BE2C (cell line): ENCODE data around the gene WDR35.

Experiments
- DNase-seq: peaks from one replicate; pipeline ENCODE4 v3.0.0-alpha.2; 2020
- H3K27me3 ChIP-seq: fragments of 250-450 bp; sonication (Bioruptor Pico); 2 replicates; pipeline ENCODE4 v1.5.1; 2020; ENCODE audit warnings: mild to moderate bottlenecking
- H3K36me3 ChIP-seq: fragments of 250-450 bp; sonication (Bioruptor Pico); 2 replicates; pipeline ENCODE4 v1.5.1; 2020; ENCODE audit warnings: mild to moderate bottlenecking
- H3K4me1 ChIP-seq: fragments of 250-450 bp; sonication (Bioruptor Pico); 2 replicates; pipeline ENCODE4 v1.5.1; 2020
- H3K4me3 ChIP-seq: 2 replicates; pipeline ENCODE4 v1.5.1; 2011; ENCODE audit warnings: low read depth, low read length
- H3K9me3 ChIP-seq: fragments of 250-450 bp; sonication (Bioruptor Pico); 2 replicates; pipeline ENCODE4 v1.5.1; 2020
- TF ChIP-seq, protein P1 (sequence below): IDR thresholded peaks from 2 replicates; pipeline ENCODE4 v1.5.1; 2012; ENCODE audit warnings: mild to moderate bottlenecking, low read depth, low read length

Gene WDR35

DNA sequence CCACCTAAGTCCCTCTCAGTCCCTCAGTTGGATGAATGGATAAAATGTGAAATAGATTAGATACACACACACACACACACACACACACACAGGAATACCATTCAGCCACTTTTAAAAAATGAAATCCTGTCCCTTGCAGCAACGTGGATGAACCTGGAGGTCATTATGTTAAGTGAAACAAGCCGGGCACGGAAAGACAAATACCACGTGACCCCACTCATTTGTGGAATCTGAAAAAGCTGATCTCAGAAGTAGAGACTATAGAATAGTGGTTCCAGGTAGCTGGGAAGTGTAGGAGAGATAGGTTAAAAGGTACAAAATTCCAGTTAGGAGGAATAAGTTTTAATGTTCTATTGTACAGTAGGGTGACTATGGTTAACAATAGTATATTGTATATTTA is 119.1 kb downstream of the WDR35 start:
- TF ChIP-seq, protein P1, sequence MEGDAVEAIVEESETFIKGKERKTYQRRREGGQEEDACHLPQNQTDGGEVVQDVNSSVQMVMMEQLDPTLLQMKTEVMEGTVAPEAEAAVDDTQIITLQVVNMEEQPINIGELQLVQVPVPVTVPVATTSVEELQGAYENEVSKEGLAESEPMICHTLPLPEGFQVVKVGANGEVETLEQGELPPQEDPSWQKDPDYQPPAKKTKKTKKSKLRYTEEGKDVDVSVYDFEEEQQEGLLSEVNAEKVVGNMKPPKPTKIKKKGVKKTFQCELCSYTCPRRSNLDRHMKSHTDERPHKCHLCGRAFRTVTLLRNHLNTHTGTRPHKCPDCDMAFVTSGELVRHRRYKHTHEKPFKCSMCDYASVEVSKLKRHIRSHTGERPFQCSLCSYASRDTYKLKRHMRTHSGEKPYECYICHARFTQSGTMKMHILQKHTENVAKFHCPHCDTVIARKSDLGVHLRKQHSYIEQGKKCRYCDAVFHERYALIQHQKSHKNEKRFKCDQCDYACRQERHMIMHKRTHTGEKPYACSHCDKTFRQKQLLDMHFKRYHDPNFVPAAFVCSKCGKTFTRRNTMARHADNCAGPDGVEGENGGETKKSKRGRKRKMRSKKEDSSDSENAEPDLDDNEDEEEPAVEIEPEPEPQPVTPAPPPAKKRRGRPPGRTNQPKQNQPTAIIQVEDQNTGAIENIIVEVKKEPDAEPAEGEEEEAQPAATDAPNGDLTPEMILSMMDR = no peak
- Histone ChIP-seq H3K27me3 (no peaks in the 10 kb centered on the region), H3K36me3 (no peaks in the 10 kb centered on the region), H3K4me3 (no peak overlapping the region), H3K9me3 (no peaks in the 10 kb centered on the region), H3K4me1 (no peaks in the 10 kb centered on the region)
- no peak for DNase-seq

DNA sequence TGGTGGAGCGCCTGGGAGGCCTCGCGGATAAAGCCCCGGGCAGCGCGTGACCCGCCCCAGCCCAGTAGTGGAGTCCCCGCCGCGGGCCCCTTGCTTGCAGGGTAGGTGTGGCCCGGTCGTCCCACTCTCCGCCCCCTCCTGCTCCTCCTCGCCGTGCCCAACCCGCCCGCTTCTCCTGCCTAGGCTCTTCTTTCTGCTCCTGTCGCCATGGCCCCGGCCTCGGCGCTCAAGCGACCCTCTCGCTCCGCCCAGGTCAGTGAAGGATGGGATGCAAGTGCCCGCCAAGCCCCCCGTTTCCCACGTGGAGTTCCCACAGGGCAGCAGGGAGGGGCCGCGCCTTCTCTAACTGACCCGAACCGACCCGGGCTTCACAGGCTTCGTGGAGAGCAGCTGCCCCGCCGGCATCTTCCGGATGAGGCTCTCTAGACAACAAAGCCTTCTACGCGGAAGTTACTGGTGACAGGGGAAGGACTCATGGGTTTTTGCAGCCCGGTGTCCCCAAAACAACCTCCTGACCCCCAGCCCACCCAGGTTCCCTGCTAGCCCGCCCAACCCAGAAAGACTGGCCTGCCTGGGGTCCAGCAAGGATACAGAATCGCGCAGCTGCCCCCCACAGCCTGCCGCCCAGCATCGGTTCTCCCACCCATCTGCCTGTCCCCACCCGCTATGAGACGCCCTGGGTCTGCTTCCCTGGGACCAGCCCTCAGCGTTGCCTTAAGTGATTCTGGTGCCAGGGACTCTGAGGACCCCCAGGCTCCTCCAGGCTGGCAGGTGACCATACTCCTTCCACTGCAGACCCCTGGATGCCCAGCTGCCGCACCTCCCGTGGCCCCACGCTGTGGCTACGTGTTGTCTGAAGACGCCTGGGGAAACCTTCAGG is 121.0 kb downstream of the WDR35 start:
- Histone ChIP-seq H3K4me3 (peak overlapping the region; percentile 38), H3K9me3 (no peaks in the 10 kb centered on the region), H3K27me3 (no peaks in the 10 kb centered on the region), H3K4me1 (no peaks in the 10 kb centered on the region), H3K36me3 (no peaks in the 10 kb centered on the region)
- TF ChIP-seq, protein P1 = no peak
- peak; percentile 24 for DNase-seq

DNA sequence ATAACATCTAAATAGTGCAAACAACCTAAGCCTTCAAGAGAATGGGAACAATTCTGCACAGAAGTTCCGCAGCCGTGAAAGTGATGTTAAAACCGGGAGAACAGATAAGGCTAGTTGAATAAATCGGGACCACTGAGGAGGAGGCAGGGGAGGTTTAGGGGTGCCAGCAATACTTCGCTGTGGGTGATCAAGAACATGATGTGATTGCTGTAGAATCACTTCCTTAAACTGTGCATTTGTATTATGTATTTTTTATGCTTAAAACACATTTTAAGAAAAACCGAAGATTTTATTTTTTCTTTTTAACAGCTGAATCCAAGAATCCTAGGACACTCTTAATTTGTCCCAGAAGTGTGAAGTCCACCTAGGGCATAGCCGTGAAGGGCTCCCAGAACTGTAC is 121.7 kb downstream of the WDR35 start:
- Histone ChIP-seq H3K36me3 (no peaks in the 10 kb centered on the region), H3K4me1 (no peaks in the 10 kb centered on the region), H3K9me3 (no peaks in the 10 kb centered on the region), H3K27me3 (0 out of 2 replicates have a peak, but pooled peaks cover under 1% of the 10 kb centered on the region), H3K4me3 (peak overlapping the region; percentile 18; the same call in 1 of the 2 replicates)
- no peak for DNase-seq
- TF ChIP-seq, protein P1 = no peak

DNA sequence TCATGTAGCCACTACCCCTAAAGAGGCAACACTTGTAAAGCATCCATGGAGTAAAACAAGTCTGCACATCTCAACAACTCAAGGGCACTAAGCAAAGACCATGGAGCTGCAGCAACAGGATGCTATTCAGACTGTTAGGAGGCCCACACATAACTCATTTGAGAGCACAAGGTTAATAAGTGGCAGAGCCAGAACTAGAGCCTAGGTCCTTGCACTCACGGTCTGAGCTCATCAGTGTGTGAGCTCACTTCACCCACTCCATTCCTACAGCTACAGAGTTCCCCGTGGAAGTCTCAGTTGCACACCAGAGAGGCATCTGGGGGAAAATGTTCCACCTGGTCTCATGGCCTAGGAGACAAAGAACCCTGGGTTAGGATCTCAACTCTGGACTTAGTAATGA is 123.1 kb downstream of the WDR35 start:
- H3K9me3 ChIP-seq = no peaks in the 10 kb centered on the region
- H3K27me3 ChIP-seq = peaks cover 6% of the 10 kb centered on the region
- no peaks in the 10 kb centered on the region for H3K4me1 ChIP-seq
- no peaks in the 10 kb centered on the region for H3K36me3 ChIP-seq
- TF ChIP-seq, protein P1 = no peak
- H3K4me3 ChIP-seq = no peak overlapping the region
- DNase-seq = no peak

DNA sequence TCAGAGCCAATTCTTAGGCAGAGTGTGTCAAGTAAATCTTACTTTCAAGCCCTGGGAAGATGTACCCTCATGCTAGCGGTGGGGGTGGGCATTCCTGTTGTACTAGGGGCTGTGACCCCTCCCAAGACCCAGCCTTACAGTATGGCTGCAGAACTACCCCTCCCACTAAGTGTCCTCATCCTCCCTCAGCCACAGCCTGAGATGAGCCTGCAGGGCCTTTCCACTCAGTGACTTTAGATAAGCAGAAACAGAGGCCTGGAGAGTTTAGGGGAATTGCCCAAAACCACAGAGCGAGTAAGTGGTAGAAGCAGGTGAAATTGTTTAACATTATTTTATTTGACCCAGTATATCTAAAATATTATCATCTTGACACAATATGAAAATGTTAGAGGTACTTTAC is 124.8 kb downstream of the WDR35 start:
- TF ChIP-seq, protein P1 = no peak
- Histone ChIP-seq H3K9me3 (no peaks in the 10 kb centered on the region), H3K4me1 (no peaks in the 10 kb centered on the region), H3K27me3 (peaks cover 6% of the 10 kb centered on the region), H3K36me3 (no peaks in the 10 kb centered on the region), H3K4me3 (no peak overlapping the region)
- DNase-seq = no peak

DNA sequence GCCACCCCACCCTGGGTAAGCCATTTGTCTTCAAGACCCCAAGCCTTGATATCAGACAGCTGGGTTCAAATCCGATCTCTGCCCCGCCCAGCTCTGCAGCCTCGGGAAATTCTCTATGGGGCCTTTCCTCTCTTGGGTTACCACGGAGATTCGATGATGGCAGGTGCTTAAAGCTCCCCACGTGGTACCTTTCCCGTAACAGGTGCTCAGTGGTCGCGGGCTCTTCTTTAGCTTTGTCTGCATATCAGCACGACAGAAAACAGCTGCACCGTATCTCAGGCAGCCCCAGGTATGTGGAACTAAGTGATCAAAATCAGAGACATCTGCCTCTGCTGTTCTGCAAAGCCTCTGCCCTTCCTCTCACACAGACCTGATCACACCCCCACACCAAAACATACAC is 125.5 kb downstream of the WDR35 start:
- no peak for DNase-seq
- no peaks in the 10 kb centered on the region for H3K36me3 ChIP-seq
- TF ChIP-seq, protein P1 = no peak

More for the DNA sequence above, 125.5 kb downstream of the WDR35 start:
- Histone ChIP-seq H3K27me3 (peaks cover 6% of the 10 kb centered on the region), H3K4me1 (no peaks in the 10 kb centered on the region), H3K4me3 (no peak overlapping the region), H3K9me3 (no peaks in the 10 kb centered on the region)
